K562 (cell line): Measurements from ENCODE around the gene KCNK6. TPM values are rescaled to one million over a fixed set of nuclear protein-coding genes. Genes with fewer than 3 reads are reported as not detected.

ENCODE experiments used
- ATAC-seq: fragments of 200-7000 bp; cut with Tn5 transposase; 3 replicates; pipeline ENCODE4 v1.9.1; 2020; ENCODE audit warnings: moderate library complexity
- BruUV-seq: library from RNA; stranded (reverse); fragments of 400-500 nt; replicated peaks from 2 replicates; lab custom pipeline; 2021; lab: Mats Ljungman, UMichigan
- CTCF ChIA-PET: fragments of 300-600 bp; formaldehyde crosslinking; extraction: SDS; loops from one replicate; lab custom pipeline; 2021; ENCODE audit warnings: low intra/inter-chr PET ratio; lab: Yijun Ruan, JAX
- POLR2A ChIA-PET: fragments of 300-600, 350-650 bp; sonication (Branson Sonifier 250); formaldehyde crosslinking; extraction: SDS; loops from one replicate; lab custom pipeline; 2021; ENCODE audit warnings: antibody characterized with exemption, inconsistent platforms; lab: Yijun Ruan, JAX
- DNase-seq, 4 experiments: peaks; one replicate each; pipeline versions ENCODE4 v3.0.0 to v3.0.0-alpha.2; 2011 to 2018; ENCODE audit warnings: low spot score in 3 of 4, mixed read lengths in 3 of 4; ENCODE audit errors: extremely low read depth in 1 of 4
- FAIRE-seq: peaks from 2 replicates; lab custom pipeline; 2011; peaks lifted over from hg19 to GRCh38; lab: Jason Lieb, UNC
- H2AFZ ChIP-seq: 2 replicates; pipeline ENCODE4 v1.6.0; 2011; ENCODE audit warnings: low read depth, low read length, control low read depth, inconsistent platforms
- H3K27ac ChIP-seq: fragments of 200-600 bp; 3 replicates; pipeline ENCODE4 v1.8.0; 2011; ENCODE audit warnings: low read depth, mild to moderate bottlenecking, control low read depth, inconsistent platforms, low read length, moderate library complexity, mixed read lengths; ENCODE audit errors: extremely low read depth
- H3K27me3 ChIP-seq, 2 experiments: fragments of 300-600 bp in 1 of 2; 2 replicates in 1 of 2; 3 replicates in 1 of 2; pipeline versions ENCODE4 v1.6.0 to v1.8.0; 2011; ENCODE audit warnings: inconsistent platforms in 2 of 2, low read length in 2 of 2, mild to moderate bottlenecking in 1 of 2, mixed read lengths in 1 of 2, moderate library complexity in 1 of 2; ENCODE audit not compliant: control insufficient read depth in 2 of 2, insufficient read depth in 2 of 2
- H3K36me3 ChIP-seq: fragments of 300-600 bp; 3 replicates; pipeline ENCODE4 v1.8.0; 2011; ENCODE audit warnings: mild to moderate bottlenecking, low read length, inconsistent platforms; ENCODE audit not compliant: control insufficient read depth, insufficient read depth
- H3K4me1 ChIP-seq, 2 experiments: fragments of 200-600 bp in 1 of 2; replicated peaks in 1 of 2; 2 replicates in 1 of 2; 3 replicates in 1 of 2; pipeline versions ENCODE4 v1.5.1 to v1.8.0; 2011; ENCODE audit warnings: inconsistent platforms in 2 of 2, low read length in 2 of 2, mild to moderate bottlenecking in 1 of 2, mixed read lengths in 1 of 2, moderate library complexity in 1 of 2; ENCODE audit not compliant: control insufficient read depth in 2 of 2, insufficient read depth in 2 of 2
- H3K4me2 ChIP-seq: 2 replicates; pipeline ENCODE4 v1.6.1; 2011; ENCODE audit warnings: low read length, control low read depth, inconsistent platforms, mixed read lengths; ENCODE audit not compliant: insufficient read depth
- H3K4me3 ChIP-seq: fragments of 200-600 bp; sonication (generic), shearing (Covaris generic); 2 replicates; pipeline ENCODE4 v1.5.1; 2016; ENCODE audit warnings: control low read depth, inconsistent platforms
- H3K79me2 ChIP-seq: fragments of 200-600 bp; 3 replicates; pipeline ENCODE4 v1.8.0; 2011; ENCODE audit warnings: low read length, inconsistent platforms; ENCODE audit not compliant: control insufficient read depth, insufficient read depth
- H3K9ac ChIP-seq, 2 experiments: 2 replicates each; pipeline versions ENCODE4 v1.6.0 to v1.6.1; 2011; ENCODE audit warnings: low read depth in 2 of 2, low read length in 2 of 2, control low read depth in 1 of 2, inconsistent platforms in 1 of 2, mild to moderate bottlenecking in 1 of 2, mixed read lengths in 1 of 2; ENCODE audit not compliant: insufficient read depth in 1 of 2
- H3K9me1 ChIP-seq: one replicate; pipeline ENCODE4 v1.6.0; 2011; ENCODE audit warnings: inconsistent platforms, mild to moderate bottlenecking, low read length, moderate library complexity; ENCODE audit not compliant: control insufficient read depth, insufficient read depth
- H3K9me3 ChIP-seq: replicated peaks from 2 replicates; pipeline ENCODE4 v1.5.1; 2011; ENCODE audit warnings: low read depth, low read length, inconsistent platforms; ENCODE audit not compliant: control insufficient read depth, insufficient read depth
- H4K20me1 ChIP-seq: replicated peaks from 2 replicates; pipeline ENCODE4 v1.6.1; 2011; ENCODE audit warnings: low read length, inconsistent platforms, mixed read lengths; ENCODE audit not compliant: control insufficient read depth, insufficient read depth
- ARID3A ChIP-seq: IDR thresholded peaks from 2 replicates; pipeline ENCODE4 v1.6.1; 2012; ENCODE audit warnings: low read depth, low read length, improper control_type of control experiment, borderline replicate concordance
- ATF1 ChIP-seq, 2 experiments: fragments of 450-650 bp in 1 of 2; IDR thresholded peaks; 2 replicates each; pipeline ENCODE4 v1.6.1; 2016; ENCODE audit warnings: missing compliant biosample characterization in 1 of 2, missing genetic modification characterization in 1 of 2
- FOXA1 ChIP-seq: fragments of 450-650 bp; IDR thresholded peaks from 2 replicates; pipeline ENCODE4 v1.6.1; 2016; ENCODE audit warnings: mild to moderate bottlenecking, borderline replicate concordance
- KDM5B ChIP-seq: fragments of 200-600 bp; sonication (generic); IDR thresholded peaks from 2 replicates; pipeline ENCODE4 v1.6.1; 2012; ENCODE audit warnings: low read depth, mild to moderate bottlenecking, moderate library complexity, low read length, control low read depth, inconsistent platforms; ENCODE audit not compliant: insufficient replicate concordance
- MAZ ChIP-seq, 2 experiments: fragments of 450-650 bp in 1 of 2; sonication (generic) in 1 of 2; formaldehyde crosslinking; IDR thresholded peaks in 1 of 2; conservative IDR thresholded peaks in 1 of 2; 2 replicates each; pipeline versions ENCODE4 v1.4.0 to v1.5.0; 2020; ENCODE audit warnings: mild to moderate bottlenecking in 1 of 2, missing genetic modification reagents in 1 of 2
- MNT ChIP-seq, 2 experiments: fragments of 450-650 bp; conservative IDR thresholded peaks; 2 replicates each; pipeline ENCODE4 v1.6.1; 2017; ENCODE audit warnings: mild to moderate bottlenecking in 2 of 2, moderate library complexity in 2 of 2
- MTA2 ChIP-seq: fragments of 450-650 bp; IDR thresholded peaks from 2 replicates; pipeline ENCODE4 v1.6.1; 2016; ENCODE audit warnings: low read depth
- PHF20 ChIP-seq: fragments of 450-650 bp; IDR thresholded peaks from 2 replicates; pipeline ENCODE4 v1.6.1; 2018; ENCODE audit not compliant: partially characterized antibody
- SMARCA4 ChIP-seq: fragments of 450-650 bp; IDR thresholded peaks from 2 replicates; pipeline ENCODE4 v1.6.1; 2016
- SMC3 ChIP-seq: conservative IDR thresholded peaks from 2 replicates; pipeline ENCODE4 v1.6.1; 2011; ENCODE audit warnings: low read depth, low read length, improper control_type of control experiment; ENCODE audit not compliant: insufficient read depth
- ZNF197 ChIP-seq: fragments of 200-800 bp; sonication (Bioruptor generic); IDR thresholded peaks from 2 replicates; pipeline ENCODE4 v1.6.1; 2016; ENCODE audit warnings: low read depth, missing genetic modification characterization, missing compliant biosample characterization
- ZNF785 ChIP-seq: fragments of 250-450 bp; sonication (Bioruptor Pico); IDR thresholded peaks from 2 replicates; pipeline ENCODE4 v1.4.0; 2020; ENCODE audit warnings: mild to moderate bottlenecking
- WGBS: fragments of 100-300 bp; shearing (Covaris generic); methylation state at CpG from one replicate; pipeline ENCODE4 v1.1.6; 2016; ENCODE audit warnings: low coverage, mixed read lengths; ENCODE audit not compliant: insufficient coverage; ENCODE audit errors: missing lambda C conversion rate; 5-methylcytosine and 5-hydroxymethylcytosine counted together
- in situ Hi-C: fragments of 300-500 bp; cut with MboI; formaldehyde crosslinking; loops from 4 replicates; pipeline ENCODE4 v1.15.0; 2018; ENCODE audit warnings: inconsistent platforms, mixed read lengths
- intact Hi-C: fragments of 100-400 bp; cut with micrococcal nuclease; formaldehyde crosslinking; loops from 2 replicates; pipeline ENCODE4 v1.14.2; 2022
- polyA plus RNA-seq, 8 experiments: library from polyadenylated mRNA; depleted of rRNA in 4 of 8; stranded (reverse) in 5 of 8; unstranded in 3 of 8; fragments of >200 nt; fragmentation: Nextera tagmentation in 2 of 8; fragmentation: Illumina TruSeq in 1 of 8; extraction: Ambion mirVana in 2 of 8; extraction: Trizol in 1 of 8; gene quantifications; 2 replicates each; pipeline versions ENCODE4 v1.2.1 to v1.2.3, GENCODE V29; 2011 to 2014; ENCODE audit warnings: inconsistent platforms in 1 of 8, missing spikeins in 1 of 8
- total RNA-seq, 7 experiments: library from RNA; depleted of rRNA in 6 of 7; stranded (reverse); fragments of >200 nt in 6 of 7; fragmentation: Illumina TruSeq in 2 of 7; extraction: Trizol in 2 of 7; gene quantifications; 2 replicates each; pipeline versions ENCODE4 v1.2.1 to v1.2.3, GENCODE V29; 2011 to 2021; ENCODE audit warnings: low replicate concordance in 1 of 7
- TF ChIP-seq, protein P1 (sequence below): fragments of 450-650 bp; IDR thresholded peaks from 2 replicates; pipeline ENCODE4 v1.6.1; 2018; ENCODE audit not compliant: partially characterized antibody

KCNK6 gene
- total and polyA plus RNA-seq, 9 of the 15 experiments (the other 6 are each of a cell fraction or from before 2014, with no cell fraction given): 0.05 to 0.42 (median 0.15) TPM

DNA sequence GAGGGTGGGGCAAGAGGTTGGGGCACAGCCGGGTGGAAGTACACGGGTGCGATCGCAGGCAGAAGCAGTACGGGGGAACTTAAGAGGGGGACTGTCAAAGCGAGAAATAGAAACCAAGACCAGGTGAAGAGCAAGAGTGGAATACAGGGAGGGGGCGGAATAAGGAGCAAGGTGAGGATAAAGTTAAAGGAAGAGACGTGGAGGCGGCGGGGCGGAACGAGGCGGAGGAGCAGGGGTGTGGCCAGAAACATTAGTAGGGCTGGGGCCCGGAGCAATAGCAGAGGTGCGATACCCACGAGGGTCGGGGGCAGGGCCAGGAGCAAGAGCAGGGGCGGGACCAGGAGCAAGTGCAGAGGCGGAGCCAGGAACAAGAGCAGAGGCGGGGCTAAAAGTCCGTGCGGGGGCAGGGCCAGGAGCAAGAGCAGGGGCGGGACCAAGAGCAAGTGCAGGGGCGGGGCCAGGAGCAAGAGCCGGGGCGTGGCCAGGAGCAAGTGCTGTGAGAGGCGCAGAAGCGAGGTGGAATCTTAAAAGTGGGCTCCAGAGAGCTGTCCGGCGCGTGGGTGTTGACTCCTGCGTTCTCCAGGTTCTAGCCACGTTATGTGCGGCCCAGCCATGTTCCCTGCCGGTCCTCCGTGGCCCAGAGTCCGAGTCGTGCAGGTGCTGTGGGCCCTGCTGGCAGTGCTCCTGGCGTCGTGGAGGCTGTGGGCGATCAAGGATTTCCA lies 17.2 kb downstream of the KCNK6 start:
- H3K27me3 ChIP-seq: no peaks in the 10 kb centered on the region
- in situ Hi-C loops (loop anchor here (25.0 kb wide), 1 partner anchor 424 kb away; the partner anchor contains the start of genes SIPA1L3 and WDR87), intact Hi-C loops (loop anchor here (1.0 to 5.0 kb wide), 2 partner anchors 38 to 51 kb away; partner anchors contain the start of genes GGN, PSMD8 and SPRED3)
- peak overlapping the region; percentile 85 for H3K4me3 ChIP-seq
- H3K36me3 ChIP-seq: no peaks in the 10 kb centered on the region
- 7% methylated on average over 41 of the region's 41 CpGs for WGBS
- peak overlapping the region; percentile 97 for H2AFZ ChIP-seq
- H3K79me2 ChIP-seq: peaks cover 2% of the 10 kb centered on the region; the same call in 1 of the 3 replicates
- peak overlapping the region; percentile 88 for H3K27ac ChIP-seq
- peak; percentile 95 for FAIRE-seq
- H3K9ac ChIP-seq: peak overlapping the region; percentile 71 to 92
- no peaks in the 10 kb centered on the region for H4K20me1 ChIP-seq
- no TSS peak for BruUV-seq
- H3K4me2 ChIP-seq: peak overlapping the region; percentile 95
- CTCF ChIA-PET: interaction anchor here (2.3 to 3.6 kb wide), 3 partner anchors 93 to 194 kb away, joined by 17 to 41 read pairs (median 18); no protein-coding TSS in a partner anchor
- H3K9me1 ChIP-seq: no peaks in the 10 kb centered on the region
- peaks cover 13 to 34% of the 10 kb centered on the region in 2 experiments; a peak in 4 of 5 replicates for H3K4me1 ChIP-seq
- peak; percentile 86 for ATAC-seq
- peak; percentile 93 to 98 (median 94) for DNase-seq
- no peaks in the 10 kb centered on the region for H3K9me3 ChIP-seq
- POLR2A ChIA-PET: interaction anchor here (0.7 to 2.6 kb wide), 3 partner anchors 12 to 48 kb away, joined by 4 to 8 read pairs (median 4); no protein-coding TSS in a partner anchor
- 0 out of 2 replicates have a peak, but pooled peaks have one; percentile 9 for TF ChIP-seq SMC3
- TF ChIP-seq ZNF197: no peak
- TF ChIP-seq, protein P1, sequence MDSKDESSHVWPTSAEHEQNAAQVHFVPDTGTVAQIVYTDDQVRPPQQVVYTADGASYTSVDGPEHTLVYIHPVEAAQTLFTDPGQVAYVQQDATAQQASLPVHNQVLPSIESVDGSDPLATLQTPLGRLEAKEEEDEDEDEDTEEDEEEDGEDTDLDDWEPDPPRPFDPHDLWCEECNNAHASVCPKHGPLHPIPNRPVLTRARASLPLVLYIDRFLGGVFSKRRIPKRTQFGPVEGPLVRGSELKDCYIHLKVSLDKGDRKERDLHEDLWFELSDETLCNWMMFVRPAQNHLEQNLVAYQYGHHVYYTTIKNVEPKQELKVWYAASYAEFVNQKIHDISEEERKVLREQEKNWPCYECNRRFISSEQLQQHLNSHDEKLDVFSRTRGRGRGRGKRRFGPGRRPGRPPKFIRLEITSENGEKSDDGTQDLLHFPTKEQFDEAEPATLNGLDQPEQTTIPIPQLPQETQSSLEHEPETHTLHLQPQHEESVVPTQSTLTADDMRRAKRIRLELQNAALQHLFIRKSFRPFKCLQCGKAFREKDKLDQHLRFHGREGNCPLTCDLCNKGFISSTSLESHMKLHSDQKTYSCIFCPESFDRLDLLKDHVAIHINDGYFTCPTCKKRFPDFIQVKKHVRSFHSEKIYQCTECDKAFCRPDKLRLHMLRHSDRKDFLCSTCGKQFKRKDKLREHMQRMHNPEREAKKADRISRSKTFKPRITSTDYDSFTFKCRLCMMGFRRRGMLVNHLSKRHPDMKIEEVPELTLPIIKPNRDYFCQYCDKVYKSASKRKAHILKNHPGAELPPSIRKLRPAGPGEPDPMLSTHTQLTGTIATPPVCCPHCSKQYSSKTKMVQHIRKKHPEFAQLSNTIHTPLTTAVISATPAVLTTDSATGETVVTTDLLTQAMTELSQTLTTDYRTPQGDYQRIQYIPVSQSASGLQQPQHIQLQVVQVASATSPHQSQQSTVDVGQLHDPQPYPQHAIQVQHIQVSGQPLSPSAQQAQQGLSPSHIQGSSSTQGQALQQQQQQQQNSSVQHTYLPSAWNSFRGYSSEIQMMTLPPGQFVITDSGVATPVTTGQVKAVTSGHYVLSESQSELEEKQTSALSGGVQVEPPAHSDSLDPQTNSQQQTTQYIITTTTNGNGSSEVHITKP: peak; percentile 93
- no peak for TF ChIP-seq FOXA1
- TF ChIP-seq SMARCA4: peak; percentile 41; the same call in 1 of the 2 replicates
- TF ChIP-seq MAZ (CRISPR knock-in tag; conservative IDR thresholded peaks at IDR 0.05 in 1 of 2, IDR thresholded peaks at IDR 0.05 in 1 of 2): peak in 1 of 2 experiments; percentile 21; a peak in 1 of 4 replicates
- no peak for TF ChIP-seq ZNF785 (CRISPR knock-in tag)
- peak; percentile 38; the same call in 1 of the 2 replicates for TF ChIP-seq MTA2
- peak; percentile 69 to 89 for TF ChIP-seq MNT (conservative IDR thresholded peaks at IDR 0.05)
- no peak for TF ChIP-seq ARID3A
- no peak for TF ChIP-seq ATF1 (CRISPR knock-in tag; IDR thresholded peaks at IDR 0.05)
- peak; percentile 41 for TF ChIP-seq ATF1 (tag; IDR thresholded peaks at IDR 0.05)
- TF ChIP-seq KDM5B: peak; percentile 14
- TF ChIP-seq PHF20: peak; percentile 50
